ENCODE data around the gene BFSP2. TPM values are rescaled to one million over a fixed set of nuclear protein-coding genes. Genes with fewer than 3 reads are reported as not detected.

Gene BFSP2, protein sequence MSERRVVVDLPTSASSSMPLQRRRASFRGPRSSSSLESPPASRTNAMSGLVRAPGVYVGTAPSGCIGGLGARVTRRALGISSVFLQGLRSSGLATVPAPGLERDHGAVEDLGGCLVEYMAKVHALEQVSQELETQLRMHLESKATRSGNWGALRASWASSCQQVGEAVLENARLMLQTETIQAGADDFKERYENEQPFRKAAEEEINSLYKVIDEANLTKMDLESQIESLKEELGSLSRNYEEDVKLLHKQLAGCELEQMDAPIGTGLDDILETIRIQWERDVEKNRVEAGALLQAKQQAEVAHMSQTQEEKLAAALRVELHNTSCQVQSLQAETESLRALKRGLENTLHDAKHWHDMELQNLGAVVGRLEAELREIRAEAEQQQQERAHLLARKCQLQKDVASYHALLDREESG
- total RNA-seq (not detected), polyA plus RNA-seq (ENCODE audit: insufficient read depth, low read depth, low replicate concordance) (not detected)
- long read RNA-seq, donor 1, partial matches to known transcripts, result 0 of 1 reads
- long read RNA-seq, donor 1, other reads (novel, unspliced or antisense), result 0 of 1 reads
- long read RNA-seq, donor 2, result 0 reads

DNA sequence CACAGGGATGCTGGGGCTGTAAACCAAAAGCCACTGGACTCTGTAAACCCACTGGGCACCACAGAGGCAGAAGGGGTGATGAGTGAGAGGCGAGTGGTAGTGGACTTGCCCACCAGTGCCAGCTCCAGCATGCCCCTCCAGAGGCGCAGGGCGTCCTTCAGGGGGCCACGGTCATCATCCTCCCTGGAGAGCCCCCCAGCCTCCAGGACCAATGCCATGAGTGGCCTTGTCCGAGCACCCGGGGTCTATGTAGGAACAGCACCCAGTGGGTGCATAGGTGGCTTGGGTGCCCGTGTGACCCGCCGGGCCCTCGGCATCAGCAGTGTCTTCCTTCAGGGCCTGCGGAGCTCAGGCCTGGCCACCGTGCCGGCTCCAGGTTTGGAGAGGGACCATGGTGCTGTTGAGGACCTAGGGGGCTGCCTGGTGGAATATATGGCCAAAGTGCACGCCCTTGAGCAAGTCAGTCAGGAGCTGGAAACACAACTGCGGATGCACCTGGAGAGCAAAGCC, at the start of gene BFSP2:
BFSP2 (plus strand) TSS at position 51 of the 510 bp plus-strand sequence; CDS start at position 79, 28 bp downstream.
- intact Hi-C loops (cut with DNase I; ENCODE audit: low total_unique reads), result no loop called here

DNA sequence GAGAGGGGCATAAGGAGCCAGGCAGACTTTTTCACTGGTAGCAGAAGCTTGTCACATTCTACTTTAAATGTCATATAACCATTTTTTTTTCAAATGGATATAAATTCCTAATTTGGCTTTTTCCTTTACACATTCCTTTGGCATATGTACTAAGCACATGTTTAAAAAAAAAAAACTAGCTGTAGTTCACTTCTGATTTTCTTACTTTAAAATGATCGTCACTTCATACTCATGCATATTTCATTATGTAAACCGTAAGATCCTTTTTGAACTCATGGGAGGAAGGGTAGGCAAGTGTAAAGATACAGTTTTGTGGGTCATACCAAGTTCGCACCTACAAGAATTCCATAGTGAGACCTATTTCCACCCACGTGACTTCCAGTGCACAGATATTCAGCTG, 45.1 kb upstream of the BFSP2 start:
- 90 to 95% methylated on average over 4 of the region's 4 CpGs for WGBS, 2 donors
- Histone ChIP-seq H3K4me3 (no peak overlapping the region), H3K27ac (no peak overlapping the region), H3K9me3 (no peaks in the 10 kb centered on the region), H3K36me3 (ENCODE audit: low read depth, missing control alignments) (no peaks in the 10 kb centered on the region), H3K27me3 (no peaks in the 10 kb centered on the region), H3K4me1 (no peaks in the 10 kb centered on the region)
- TF ChIP-seq, protein P1, sequence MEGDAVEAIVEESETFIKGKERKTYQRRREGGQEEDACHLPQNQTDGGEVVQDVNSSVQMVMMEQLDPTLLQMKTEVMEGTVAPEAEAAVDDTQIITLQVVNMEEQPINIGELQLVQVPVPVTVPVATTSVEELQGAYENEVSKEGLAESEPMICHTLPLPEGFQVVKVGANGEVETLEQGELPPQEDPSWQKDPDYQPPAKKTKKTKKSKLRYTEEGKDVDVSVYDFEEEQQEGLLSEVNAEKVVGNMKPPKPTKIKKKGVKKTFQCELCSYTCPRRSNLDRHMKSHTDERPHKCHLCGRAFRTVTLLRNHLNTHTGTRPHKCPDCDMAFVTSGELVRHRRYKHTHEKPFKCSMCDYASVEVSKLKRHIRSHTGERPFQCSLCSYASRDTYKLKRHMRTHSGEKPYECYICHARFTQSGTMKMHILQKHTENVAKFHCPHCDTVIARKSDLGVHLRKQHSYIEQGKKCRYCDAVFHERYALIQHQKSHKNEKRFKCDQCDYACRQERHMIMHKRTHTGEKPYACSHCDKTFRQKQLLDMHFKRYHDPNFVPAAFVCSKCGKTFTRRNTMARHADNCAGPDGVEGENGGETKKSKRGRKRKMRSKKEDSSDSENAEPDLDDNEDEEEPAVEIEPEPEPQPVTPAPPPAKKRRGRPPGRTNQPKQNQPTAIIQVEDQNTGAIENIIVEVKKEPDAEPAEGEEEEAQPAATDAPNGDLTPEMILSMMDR (IDR thresholded peaks at IDR 0.05), result no peak
- no peak for TF ChIP-seq POLR2A (IDR thresholded peaks at IDR 0.05)
- DNase-seq, result no peak
- intact Hi-C loops (cut with DNase I; ENCODE audit: low total_unique reads), result no loop called here

More for the DNA sequence above, at the start of gene BFSP2:
- H3K9me3 ChIP-seq, result no peaks in the 10 kb centered on the region
- no peak for DNase-seq
- no peaks in the 10 kb centered on the region for H3K4me1 ChIP-seq
- TF ChIP-seq, protein P1 (IDR thresholded peaks at IDR 0.05), result no peak
- TF ChIP-seq POLR2A (IDR thresholded peaks at IDR 0.05), result no peak
- H3K4me3 ChIP-seq, result no peak within 1 kb of the TSS
- no peaks in the 10 kb centered on the region for H3K36me3 ChIP-seq (ENCODE audit: low read depth, missing control alignments)
- H3K27ac ChIP-seq, result no peak within 1 kb of the TSS
- 83 to 99% methylated on average over 3 to 15 of the region's 15 CpGs for WGBS, 2 donors
- no peaks in the 10 kb centered on the region for H3K27me3 ChIP-seq

DNA sequence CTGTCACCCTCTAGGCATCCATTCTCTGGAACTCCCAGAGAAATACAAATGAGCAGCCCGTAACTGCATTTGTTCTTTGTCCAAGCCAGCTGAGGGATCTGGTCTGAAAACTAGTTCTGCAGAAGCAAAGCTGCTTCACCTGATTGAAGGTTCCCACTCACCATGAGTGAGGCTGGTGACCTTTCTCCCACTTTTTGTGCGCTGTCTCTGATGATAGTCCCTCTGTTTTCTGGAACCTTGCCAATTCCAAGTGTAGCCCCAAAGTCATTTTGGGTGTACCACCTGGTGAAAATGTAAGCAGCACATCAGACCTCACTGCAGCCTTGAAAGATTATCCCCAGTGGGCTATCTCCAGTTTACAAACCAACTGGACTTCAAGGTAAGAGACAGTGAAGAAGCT, 39.4 kb upstream of the BFSP2 start:
- Histone ChIP-seq H3K27ac (no peak overlapping the region), H3K4me3 (no peak overlapping the region), H3K4me1 (no peaks in the 10 kb centered on the region), H3K9me3 (no peaks in the 10 kb centered on the region), H3K27me3 (no peaks in the 10 kb centered on the region), H3K36me3 (ENCODE audit: low read depth, missing control alignments) (no peaks in the 10 kb centered on the region)
- WGBS, 2 donors, result 94 to 96% methylated on average over 2 of the region's 2 CpGs
- no peak for DNase-seq
- TF ChIP-seq, protein P1 (IDR thresholded peaks at IDR 0.05), result no peak
- TF ChIP-seq POLR2A (IDR thresholded peaks at IDR 0.05), result no peak
- intact Hi-C loops (cut with DNase I; ENCODE audit: low total_unique reads), result no loop called here

DNA sequence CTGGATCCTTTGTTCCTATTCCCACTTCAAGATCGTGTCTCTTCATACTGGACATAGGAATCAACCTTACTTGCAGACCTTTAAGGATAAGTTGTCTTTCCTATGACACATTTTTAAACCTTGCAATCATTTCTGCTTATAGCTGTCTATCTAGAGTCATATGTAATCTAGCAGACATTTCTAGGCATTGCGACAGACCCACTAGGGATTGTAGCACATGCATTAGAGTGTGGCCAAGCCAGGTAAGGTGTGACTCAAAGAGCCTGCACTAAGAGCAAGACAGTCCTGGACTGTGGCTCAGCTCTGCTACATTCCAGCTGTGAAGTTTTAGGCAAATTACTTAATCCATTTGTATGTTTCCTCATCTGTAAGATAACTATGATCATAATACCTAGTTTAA, 38.8 kb upstream of the BFSP2 start:
- Histone ChIP-seq H3K4me3 (no peak overlapping the region), H3K9me3 (no peaks in the 10 kb centered on the region), H3K27ac (no peak overlapping the region), H3K4me1 (no peaks in the 10 kb centered on the region), H3K27me3 (no peaks in the 10 kb centered on the region), H3K36me3 (ENCODE audit: low read depth, missing control alignments) (no peaks in the 10 kb centered on the region)
- no peak for DNase-seq
- 88 to 89% methylated on average over 2 of the region's 2 CpGs for WGBS, 2 donors
- intact Hi-C loops (cut with DNase I; ENCODE audit: low total_unique reads), result no loop called here
- no peak for TF ChIP-seq POLR2A (IDR thresholded peaks at IDR 0.05)
- TF ChIP-seq, protein P1 (IDR thresholded peaks at IDR 0.05), result no peak
